HG03354 (cell line): Measurements from ENCODE around the gene ME3.

Experiments used
- ATAC-seq: cut with Tn5 transposase; IDR thresholded peaks from one replicate; pipeline ENCODE4 v1.9.1; 2021; ENCODE audit warnings: mild to moderate bottlenecking; ENCODE audit not compliant: unreplicated experiment, poor library complexity, severe bottlenecking

Gene ME3

DNA sequence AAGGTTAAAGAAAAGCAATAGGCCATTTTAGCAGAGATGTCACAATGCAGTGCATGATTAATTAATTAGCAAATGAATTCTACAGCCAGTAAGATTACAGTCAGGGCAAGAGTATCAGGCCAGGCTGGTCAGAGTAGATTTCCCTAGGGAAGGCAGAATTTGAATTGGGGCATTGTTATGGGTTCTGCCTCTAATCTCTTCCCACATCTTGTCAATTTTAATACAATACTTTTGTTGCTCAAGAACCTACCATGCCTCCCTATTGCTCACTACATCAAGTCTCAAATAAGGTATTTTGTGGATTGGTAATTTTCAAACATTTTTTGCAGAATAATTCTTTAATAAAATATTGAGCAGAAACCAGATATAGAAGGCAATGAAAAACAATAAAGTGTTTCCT, 194.1 kb downstream of the ME3 start:
- ATAC-seq: no peak

DNA sequence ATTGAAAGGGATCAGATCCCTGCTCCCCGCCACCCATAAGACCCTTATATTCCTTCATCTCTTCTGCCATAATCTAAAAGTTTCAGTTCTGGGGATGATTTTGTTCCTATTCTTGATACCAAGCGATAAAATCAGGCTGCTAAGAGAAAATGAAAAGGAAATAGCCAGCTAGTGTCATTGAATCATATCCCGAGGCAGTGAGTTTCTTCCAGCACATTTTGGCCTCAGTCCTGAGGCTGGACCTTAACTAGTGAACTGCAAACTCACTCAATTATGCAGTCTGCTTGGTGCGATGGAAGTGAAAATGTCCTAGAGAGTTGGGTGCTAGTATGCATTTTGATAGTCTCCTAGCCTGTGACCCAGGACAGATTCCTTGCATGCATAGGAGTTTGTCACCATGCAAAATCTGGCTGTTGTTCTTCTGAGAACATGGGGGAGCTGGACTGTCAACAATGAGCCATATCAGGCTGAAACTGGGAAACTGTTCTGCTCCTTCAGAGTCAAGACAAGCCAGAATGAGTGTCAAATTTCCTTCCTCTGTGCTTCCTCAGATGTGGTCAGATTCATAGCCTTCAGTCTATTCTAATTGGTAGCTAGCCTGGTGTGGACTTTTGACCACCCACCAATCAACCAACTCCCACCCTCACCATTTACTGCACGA, 194.8 kb downstream of the ME3 start:
- ATAC-seq: no peak

DNA sequence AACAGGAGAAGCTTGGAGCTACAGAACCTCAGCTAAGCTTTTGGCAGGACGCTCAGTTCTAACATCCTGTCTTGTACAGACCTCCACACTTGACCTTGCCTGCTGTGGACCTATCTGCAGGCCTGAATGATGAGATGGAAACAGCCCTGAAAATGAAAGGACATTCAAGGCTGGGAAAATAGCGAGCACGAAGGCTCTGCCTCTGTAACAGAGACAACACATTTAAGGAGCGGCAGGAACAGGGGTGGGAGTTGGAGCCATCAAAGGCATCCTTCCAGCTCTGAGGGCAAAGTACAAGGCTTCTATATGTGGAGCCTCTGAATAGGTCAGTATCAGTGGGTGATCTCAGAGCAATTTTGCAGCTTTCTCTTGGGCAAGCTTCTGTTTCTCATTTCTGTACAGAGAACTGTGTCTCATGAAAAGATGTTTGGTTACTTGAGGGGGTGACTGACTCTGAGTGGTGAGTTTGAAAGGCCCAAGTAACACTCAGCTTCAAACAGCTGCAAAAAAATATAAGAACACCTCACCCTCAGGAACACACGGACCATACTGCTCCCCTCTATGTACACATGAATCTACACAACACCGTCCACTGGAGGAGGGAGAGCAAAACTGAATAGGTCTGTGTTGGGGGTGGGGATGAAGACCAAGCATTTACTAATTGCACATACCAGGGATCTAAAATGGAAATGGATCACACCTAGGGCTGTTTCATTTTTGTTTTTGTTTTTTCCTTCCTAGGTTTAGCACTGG, 196.1 kb downstream of the ME3 start:
- no peak for ATAC-seq

DNA sequence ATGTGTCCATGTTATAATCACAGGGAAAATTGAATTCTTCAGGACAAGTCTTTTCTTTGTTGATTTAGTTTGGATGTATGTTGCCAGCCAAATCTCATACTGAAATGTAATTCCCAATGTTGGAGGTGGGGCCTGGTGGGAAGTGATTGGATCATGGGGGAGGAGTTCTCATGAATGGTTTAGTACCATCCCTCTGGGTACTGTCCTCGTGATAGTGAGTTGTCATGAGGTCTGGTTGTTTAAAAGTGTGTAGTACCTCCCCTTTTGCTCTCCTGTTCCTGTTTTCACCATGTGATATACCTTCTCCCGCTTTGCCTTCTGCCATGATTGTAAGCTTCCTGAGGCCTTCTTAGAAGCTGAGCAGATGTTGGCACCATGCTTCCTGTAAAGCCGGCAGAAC, 197.4 kb downstream of the ME3 start:
- ATAC-seq: no peak

DNA sequence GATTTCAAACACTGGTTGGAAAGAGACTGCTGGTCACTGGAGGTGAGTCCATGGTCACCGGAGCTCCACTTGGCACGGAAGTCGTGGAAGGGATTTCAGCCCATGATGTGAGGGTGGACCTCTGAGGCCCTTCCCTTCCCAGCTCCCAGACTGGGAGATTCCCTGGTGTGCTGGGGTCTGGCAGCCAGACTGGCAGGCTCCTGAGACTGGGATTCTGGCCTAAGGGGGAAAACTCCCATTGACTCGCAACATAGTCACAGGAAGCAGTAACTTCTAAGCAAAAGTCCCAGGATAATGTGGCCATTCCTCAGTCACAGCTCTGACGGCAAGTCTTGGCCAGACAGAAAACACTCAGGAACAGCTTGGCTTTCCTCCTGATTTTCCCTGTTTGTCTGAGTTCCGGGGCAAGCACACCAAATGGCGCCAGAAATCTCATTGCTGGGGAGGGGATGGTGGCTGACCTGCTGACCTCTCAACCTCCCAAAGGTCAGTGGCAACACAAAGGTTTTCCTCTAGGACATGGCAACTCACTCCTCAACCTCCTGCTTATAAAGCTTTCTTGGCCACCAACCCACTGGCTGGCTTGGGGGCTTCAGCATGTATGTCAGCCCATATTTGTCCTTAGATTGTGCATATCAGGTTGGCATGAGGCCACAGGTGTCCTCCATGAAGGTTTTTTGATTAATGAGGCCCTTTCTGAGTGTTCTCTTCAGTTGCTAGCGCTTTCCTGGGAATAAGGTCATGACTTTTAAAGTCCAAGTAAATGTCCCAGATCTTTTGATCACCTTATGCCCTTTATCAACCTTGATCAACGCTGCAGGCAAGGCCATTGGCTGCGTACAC, 198.2 kb downstream of the ME3 start:
- ATAC-seq: no peak

DNA sequence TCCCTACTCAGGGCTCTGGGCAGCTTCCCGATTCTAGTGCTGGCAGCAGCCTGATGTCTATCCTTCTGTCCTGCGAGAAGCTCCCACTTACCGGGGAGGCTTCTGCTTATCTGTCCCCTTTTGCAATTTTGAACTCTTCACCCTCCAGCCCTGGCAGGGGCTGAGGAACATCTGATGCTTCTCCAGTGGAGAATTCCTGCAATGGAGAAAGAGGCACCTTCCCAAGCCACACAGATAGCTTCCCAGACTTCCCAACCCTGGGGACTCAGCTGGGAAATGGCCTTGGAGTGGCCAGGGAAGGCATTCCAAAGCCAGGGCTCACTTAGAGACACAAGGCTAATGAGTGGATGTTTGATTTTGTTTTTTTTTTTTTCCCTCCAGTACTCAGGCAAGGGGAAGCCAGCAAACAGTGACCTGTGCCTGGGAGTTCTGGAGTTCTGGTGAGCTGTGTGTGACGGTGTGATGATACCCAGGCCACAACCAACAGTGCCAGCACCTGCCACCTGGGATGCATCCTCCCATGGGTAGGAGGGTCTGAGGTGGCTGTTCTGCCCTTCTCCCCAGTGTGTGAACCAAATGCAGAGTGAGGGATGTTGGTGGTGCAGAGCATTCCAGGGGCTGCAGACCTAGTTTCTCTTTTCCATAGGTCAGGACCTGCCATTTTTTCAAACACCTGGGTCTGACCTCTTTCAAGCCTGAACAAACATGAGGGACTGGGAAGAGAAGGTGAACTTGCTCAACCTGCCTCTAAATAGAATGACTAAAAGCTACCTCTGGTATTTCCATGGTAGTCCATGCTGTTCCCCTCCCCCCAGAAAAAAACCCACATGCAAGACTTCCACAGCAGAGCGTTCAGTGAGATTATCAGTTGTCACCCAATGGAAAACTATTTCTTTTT, 202.7 kb downstream of the ME3 start:
- ATAC-seq: no peak

DNA sequence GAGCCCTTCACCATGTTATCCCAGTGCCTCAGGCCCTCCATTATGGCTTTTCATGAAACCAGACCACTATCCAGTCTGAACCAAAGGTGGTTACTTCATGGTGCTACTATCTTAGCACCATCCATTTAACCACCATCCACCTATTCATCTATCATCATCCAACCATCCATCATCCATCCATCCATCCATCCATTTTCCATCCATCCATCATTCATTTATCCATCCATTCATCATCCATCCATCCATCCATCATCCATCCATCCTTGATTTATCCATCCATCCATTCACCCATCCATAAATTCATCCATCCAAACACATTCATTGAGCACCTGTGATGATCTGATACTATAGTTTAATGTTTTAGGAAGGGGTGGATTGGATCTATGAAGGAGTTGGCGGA, 204.2 kb downstream of the ME3 start:
- no peak for ATAC-seq

DNA sequence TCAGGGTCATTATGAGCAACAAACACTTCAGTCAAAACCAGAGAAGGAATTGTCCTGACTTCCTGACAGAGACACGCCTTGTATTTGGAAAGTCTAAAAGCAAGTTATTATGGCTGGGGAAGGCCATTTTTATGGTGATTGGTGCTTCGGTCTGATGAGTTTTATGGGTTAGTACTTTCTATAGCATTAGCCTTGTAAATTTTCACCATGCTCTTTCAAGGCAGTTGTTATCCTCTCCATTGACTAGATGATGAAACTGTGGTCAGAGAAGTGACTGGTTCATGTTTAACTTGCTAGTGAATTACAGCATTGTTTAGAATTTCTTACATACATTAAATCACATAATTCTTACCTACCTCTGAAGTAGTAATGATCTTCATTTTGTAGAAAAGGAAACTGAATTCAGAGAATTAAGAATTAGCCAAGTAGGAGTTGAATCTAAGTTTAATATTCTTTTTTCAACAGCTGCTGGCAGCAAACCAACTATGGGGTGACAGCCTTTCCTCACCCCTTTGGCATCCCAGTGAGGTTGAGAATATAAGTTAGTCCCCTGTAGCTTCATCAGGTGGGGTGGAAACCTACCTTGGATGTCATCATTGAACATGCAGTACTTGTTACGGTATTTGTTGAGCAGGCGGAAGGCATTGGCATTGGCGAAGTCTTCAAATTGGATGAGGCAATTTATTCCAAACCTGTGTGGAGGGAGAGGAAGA, 207.8 kb downstream of the ME3 start:
- ATAC-seq: no peak

DNA sequence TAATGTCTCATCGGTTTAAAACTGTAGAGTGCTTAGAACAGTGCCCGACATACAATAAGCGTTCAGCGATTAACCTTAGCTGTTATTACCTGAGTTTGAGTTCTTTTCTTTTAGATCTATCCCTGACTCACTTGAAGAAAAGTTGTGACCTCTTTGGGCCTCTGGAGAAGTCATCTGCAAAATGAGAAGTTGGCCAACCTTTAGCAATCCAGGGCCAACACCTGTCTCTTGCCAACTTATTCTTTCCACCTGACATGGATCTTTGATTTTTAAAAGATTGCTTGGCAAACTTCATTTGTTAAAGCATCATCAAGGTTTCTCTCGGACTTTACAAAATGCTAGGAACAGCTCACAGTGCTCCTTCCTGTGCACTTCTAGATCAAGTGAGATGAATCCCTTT, 208.5 kb downstream of the ME3 start:
- ATAC-seq: no peak

DNA sequence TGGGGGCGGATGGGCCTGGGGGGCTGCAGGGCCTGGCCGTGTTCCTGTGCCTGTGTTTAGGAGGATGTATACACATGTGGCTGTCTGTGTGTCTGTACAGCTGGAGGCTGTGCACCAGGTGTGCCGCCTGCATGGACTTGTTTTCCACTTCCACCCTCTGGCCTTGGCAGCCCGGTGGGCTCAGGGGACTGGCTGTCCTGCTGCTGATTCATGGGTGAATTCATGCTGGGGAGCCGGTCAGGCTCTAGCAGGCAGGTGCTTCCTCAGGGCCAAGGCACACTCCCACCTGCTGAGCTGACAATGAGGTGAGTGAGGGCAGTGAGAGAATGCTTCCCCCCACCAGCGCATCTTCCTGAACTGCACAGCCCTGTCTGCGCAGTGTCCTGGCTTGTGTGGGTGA, 209.3 kb downstream of the ME3 start:
- ATAC-seq: no peak

DNA sequence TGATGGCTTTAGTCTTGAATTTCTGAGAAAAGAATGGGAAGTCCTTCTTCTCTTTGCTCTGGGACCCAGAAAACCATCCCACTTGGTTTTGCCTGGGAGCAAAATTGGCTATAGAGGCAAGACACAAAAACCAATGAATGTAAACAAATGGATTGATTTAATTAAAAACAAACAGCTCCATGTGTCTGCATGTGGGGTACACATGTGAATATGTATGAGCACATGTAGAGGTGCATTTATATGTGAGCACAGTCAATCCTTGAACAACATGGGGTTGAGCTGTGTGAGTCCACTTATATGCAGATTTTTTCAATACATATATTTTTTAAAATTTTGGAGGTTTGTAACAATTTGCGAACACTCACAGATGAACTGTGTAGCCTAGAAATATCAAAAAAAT, 210.5 kb downstream of the ME3 start:
- ATAC-seq: no peak

DNA sequence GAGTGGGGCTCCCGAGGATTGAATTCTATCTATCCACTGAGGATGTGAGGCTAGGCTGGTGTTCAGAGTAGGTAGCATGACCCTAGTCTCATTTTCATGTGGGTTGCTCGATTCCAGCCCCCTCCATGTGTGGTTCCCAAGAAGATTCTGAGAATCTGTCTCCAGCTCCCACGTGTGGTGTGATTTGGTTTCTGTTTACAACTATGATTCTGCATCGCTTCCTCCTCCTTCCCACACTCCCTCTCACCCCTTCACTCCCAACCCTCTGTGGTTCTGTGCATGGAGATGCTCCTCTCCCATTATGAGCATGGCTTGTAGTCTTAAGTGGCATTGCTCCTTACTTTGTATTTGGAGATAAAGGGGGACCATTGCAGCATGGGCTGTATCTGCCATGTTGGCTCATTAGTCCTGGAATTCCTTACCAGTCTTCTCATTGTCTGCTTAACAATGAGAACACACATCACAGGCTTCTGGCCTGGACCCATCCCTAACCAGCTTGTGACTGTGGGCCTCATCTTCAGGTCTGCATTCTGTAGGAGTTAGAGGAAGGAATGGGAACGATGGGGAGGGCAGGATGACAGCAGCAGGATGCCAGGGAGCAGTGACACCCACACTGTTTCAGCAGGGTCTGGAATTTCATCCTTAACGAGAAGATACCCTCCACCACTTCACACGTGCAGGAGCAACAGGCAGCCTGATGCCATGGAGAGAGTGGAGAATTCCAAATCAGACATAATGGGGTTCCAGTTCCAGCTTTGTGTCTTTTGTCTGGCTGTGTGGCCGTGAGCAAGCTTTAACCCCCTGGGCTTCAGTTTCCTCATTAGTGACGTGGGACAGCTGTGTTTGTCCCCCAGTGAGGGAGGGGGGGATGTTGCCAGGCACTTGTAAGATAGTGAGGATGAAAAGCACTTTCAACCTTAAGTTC, 211.7 kb downstream of the ME3 start:
- no peak for ATAC-seq

DNA sequence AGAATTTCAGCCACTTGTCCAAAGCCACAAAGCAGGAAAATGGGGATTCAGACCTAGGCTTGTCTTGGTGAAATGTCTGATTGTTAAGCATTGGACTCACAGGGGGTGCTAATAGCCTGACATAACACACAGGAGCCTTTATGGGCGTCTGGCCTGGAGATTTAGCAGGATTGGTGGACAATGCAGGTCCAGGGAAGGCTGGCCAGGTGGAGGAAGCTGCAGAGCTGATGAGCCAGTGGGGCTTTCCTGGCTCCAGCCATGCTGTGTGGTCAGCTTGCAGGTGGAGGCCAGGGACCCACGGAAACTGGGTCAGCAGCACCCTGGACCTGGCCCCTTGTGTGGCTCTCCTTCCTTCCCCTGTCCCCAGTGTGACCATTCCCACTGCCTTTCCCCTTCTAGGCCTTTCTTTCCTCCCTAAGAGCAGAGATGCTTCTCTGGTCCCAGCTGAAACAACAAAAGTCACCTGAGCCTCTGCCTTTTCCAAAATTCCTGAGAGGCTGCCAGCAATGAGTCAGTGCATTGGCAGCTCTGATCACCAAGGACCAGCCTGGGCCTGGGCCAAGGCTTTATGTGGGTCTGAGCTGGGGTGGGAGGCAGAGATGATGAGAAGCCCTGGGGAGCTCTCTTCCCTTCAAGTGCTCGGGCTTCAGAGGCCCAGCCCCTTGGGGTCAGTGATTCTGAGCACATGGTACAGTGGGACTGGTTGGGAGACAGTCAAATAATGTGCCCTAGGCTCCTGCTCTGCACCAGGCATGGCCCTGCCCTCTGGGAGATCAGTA, 212.5 kb downstream of the ME3 start:
- no peak for ATAC-seq

DNA sequence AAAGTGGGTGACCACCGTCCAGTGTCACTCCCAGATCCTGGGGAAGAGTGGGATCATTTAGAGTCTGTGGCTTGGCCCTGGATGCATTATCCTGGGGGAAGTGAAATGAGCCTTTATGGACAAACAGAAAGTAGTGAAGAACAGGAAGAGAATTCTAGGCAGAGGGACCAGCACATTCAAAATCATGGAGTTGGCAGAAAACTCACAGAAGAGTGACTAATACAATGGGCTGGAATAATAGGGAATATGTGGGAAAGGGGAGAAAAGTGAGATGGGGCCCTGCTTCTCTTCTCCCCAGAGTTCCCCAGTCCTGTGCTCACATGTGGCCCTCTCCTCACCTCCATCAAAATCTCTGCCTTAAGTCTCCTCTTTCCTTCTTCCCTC, 213.4 kb downstream of the ME3 start:
- ATAC-seq: no peak

DNA sequence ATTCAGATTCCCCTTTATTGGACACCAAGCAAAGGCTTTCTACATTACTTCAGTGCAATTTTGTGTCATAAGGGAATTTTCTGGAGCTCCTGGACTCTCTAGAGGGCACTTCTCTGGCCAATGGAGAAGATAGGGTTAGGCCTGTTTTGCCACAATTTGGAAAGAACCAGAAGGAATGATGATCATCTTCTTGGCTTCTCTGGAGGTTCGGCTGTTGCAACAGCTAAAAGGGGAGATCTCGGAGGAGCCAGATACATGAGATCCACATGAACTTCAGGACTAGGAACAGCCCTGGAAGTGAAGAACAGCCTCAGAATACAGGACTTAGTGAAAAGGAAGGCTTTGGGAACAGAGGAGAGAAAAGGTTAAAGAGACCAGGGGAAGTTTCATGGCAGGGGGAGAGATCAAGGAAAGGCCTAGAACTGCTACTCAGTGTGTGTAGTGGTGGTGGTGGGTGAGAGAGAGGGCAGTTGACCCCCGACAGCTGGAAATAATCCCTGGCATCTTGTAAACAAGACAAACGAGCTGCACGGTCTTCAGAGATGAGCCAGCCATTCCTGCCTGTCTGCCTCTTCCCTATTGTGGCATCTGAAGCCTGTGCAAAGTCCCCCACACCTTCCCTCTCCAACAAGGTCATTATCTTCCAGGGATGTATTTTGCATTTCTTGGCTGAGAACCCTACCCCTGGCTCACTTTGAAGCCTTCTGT, 214.0 kb downstream of the ME3 start:
- no peak for ATAC-seq

DNA sequence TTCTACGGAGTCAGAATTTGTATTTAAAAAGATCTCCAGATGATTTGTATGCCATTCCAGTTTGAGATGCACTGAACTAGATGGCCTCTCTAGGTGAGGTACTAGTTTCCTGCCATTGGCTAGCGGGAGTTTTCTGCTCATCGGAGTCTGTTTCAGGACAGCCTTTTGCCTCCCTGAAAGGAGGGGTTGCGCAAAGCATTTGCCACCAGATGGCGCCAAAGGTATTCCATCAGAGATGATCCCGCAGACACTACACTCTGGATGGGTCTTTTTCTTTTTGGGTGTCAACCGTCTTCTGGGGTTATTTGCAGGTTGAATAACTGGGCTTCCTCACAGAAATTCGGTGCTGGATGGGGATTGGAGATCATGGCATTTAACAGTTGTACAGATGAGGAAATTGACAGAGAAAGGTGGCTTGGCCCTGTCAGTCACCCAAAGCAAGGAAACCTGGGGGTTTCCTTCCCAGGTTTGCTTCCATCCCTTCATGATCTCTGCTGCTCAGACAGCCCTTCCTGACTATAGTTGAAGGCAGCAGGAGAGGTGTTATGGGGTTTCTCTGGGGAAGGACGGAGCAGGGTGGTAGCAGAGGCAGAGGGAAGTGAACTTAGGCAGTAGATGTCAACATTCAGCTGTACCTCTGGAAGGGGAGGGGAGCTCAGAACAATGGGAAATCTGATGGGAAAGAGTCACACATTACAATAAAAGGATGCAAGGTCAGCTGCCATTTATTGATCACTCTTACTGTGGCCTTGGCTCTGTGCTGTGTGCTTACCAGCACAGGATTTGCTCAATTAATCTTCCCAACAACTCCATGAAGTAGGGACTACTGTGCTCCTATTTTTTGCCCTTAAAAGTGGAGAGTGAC, 216.1 kb downstream of the ME3 start:
- ATAC-seq: peak; percentile 90
